Lung (tissue), 12 donors: ENCODE data around the gene SPN. TPM values are rescaled to one million over a fixed set of nuclear protein-coding genes. Genes with fewer than 3 reads are reported as not detected.

Experiments
- ATAC-seq: fragments of 200-7000 bp; cut with Tn5 transposase; one replicate; pipeline ENCODE4 v1.9.1; 2020; ENCODE audit warnings: moderate number of reproducible peaks; ENCODE audit not compliant: insufficient read depth, low FRiP score
- DNase-seq, 3 donors: peaks; one replicate each; pipeline ENCODE4 v3.0.0-alpha.2; 2013 to 2017
- H3K27ac ChIP-seq, 2 donors: one replicate each; pipeline ENCODE4 v1.5.1; 2013; ENCODE audit warnings: mild to moderate bottlenecking in 2 of 2, moderate library complexity in 2 of 2, control low read depth in 1 of 2, inconsistent platforms in 1 of 2, low read depth in 1 of 2, low read length in 1 of 2
- H3K27me3 ChIP-seq, 3 donors: one replicate each; pipeline ENCODE4 v1.5.1; 2013; ENCODE audit warnings: low read length in 2 of 3; ENCODE audit not compliant: control insufficient read depth in 3 of 3, insufficient read depth in 3 of 3
- H3K36me3 ChIP-seq, 4 donors: one replicate each; pipeline ENCODE4 v1.5.1; 2013; ENCODE audit warnings: low read length in 4 of 4, mild to moderate bottlenecking in 1 of 4, moderate library complexity in 1 of 4; ENCODE audit not compliant: control insufficient read depth in 4 of 4, insufficient read depth in 4 of 4
- H3K4me1 ChIP-seq, 5 donors: one replicate each; pipeline ENCODE4 v1.5.1; 2013; ENCODE audit warnings: low read length in 5 of 5, mild to moderate bottlenecking in 2 of 5, moderate library complexity in 1 of 5; ENCODE audit not compliant: control insufficient read depth in 5 of 5, insufficient read depth in 5 of 5
- H3K4me3 ChIP-seq: one replicate; pipeline ENCODE4 v1.5.1; 2013; ENCODE audit warnings: mild to moderate bottlenecking, control low read depth, moderate library complexity
- H3K9ac ChIP-seq, 2 donors: one replicate each; pipeline ENCODE4 v1.5.1; 2013; ENCODE audit warnings: low read length in 2 of 2, control low read depth in 1 of 2; ENCODE audit not compliant: insufficient read depth in 1 of 2
- H3K9me3 ChIP-seq, 4 donors: one replicate each; pipeline ENCODE4 v1.5.1; 2013; ENCODE audit warnings: low read length in 3 of 4, mild to moderate bottlenecking in 1 of 4, moderate library complexity in 1 of 4; ENCODE audit not compliant: control insufficient read depth in 4 of 4, insufficient read depth in 3 of 4
- WGBS, 2 donors: extraction: QIAGEN DNeasy Blood & Tissue Kit; methylation state at CpG; one replicate each; pipeline ENCODE4 v1.1.7; 2013; 5-methylcytosine and 5-hydroxymethylcytosine counted together
- polyA plus RNA-seq, 2 donors: library from polyadenylated mRNA; stranded (reverse); fragments of 200-250 nt; gene quantifications; one replicate each; pipeline ENCODE4 v1.2.1, GENCODE V29; 2013
- total RNA-seq, 2 donors: library from RNA; depleted of rRNA in 1 of 2; stranded (reverse); fragments of >200 nt in 1 of 2; gene quantifications; one replicate each; pipeline ENCODE4 v1.2.1, GENCODE V29; 2014 to 2021
- TF ChIP-seq, protein P1 (sequence below): IDR thresholded peaks from 2 replicates; pipeline ENCODE4 v1.5.1; 2012; ENCODE audit warnings: mild to moderate bottlenecking; ENCODE audit errors: control extremely low read depth, extremely low read depth
- donor health status: control.
- donor health status: control.
- donor health status: Bipolar disorder and iron deficiency.
- donor health status: healthy.
- donor health status: DM: yes; HTN: yes; CAD: no.

The SPN gene
- total and polyA plus RNA-seq, 4 donors: 5.8 to 52.5 (median 12.5) TPM

DNA sequence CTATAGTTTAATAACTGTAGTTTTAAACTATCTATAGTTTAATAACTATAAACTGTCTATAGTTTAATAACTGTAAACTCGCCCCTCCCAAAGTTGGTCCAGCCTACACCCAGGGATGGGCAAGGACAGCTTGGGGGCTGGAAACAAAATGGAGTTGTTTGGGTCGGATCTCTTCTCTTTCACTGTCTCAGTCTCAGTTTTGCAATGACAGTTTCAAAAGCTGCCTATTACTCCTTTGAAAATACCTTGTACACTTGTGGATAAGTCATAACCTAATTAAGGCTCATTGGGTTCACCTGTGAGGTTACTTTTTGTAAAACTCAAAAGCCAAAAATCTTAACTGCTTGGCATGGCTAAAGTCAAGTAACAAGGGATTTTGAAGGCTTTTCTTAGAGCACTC is 51.3 kb downstream of the SPN start:
- WGBS, 2 donors: 79 to 85% methylated on average over 2 of the region's 2 CpGs
- Histone ChIP-seq H3K4me3 (no peak overlapping the region), H3K27ac (no peak overlapping the region), H3K36me3 (no peaks in the 10 kb centered on the region), H3K9me3 (no peaks in the 10 kb centered on the region), H3K4me1 (no peaks in the 10 kb centered on the region), H3K27me3 (no peaks in the 10 kb centered on the region), H3K9ac (no peak overlapping the region)
- DNase-seq: no peak
- TF ChIP-seq, protein P1, sequence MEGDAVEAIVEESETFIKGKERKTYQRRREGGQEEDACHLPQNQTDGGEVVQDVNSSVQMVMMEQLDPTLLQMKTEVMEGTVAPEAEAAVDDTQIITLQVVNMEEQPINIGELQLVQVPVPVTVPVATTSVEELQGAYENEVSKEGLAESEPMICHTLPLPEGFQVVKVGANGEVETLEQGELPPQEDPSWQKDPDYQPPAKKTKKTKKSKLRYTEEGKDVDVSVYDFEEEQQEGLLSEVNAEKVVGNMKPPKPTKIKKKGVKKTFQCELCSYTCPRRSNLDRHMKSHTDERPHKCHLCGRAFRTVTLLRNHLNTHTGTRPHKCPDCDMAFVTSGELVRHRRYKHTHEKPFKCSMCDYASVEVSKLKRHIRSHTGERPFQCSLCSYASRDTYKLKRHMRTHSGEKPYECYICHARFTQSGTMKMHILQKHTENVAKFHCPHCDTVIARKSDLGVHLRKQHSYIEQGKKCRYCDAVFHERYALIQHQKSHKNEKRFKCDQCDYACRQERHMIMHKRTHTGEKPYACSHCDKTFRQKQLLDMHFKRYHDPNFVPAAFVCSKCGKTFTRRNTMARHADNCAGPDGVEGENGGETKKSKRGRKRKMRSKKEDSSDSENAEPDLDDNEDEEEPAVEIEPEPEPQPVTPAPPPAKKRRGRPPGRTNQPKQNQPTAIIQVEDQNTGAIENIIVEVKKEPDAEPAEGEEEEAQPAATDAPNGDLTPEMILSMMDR: no peak
- ATAC-seq: no peak

GRCh38 chr16:29714972-29715371 is 51.9 kb downstream of the SPN start:
- no peaks in the 10 kb centered on the region for H3K36me3 ChIP-seq
- H3K9me3 ChIP-seq: no peaks in the 10 kb centered on the region
- no peaks in the 10 kb centered on the region for H3K27me3 ChIP-seq
- TF ChIP-seq, protein P1: no peak
- H3K4me1 ChIP-seq: no peaks in the 10 kb centered on the region
- H3K27ac ChIP-seq: no peak overlapping the region
- H3K9ac ChIP-seq: no peak overlapping the region
- H3K4me3 ChIP-seq: no peak overlapping the region
- WGBS, 2 donors: 42 to 56% methylated on average over 1 of the region's 1 CpG
- DNase-seq (no peak), ATAC-seq (no peak)

- TF ChIP-seq, protein P1: no peak
- DNase-seq (no peak), ATAC-seq (no peak)
- Histone ChIP-seq H3K27me3 (no peaks in the 10 kb centered on the region), H3K36me3 (no peaks in the 10 kb centered on the region), H3K27ac (no peak overlapping the region), H3K4me3 (no peak overlapping the region), H3K9me3 (no peaks in the 10 kb centered on the region), H3K4me1 (no peaks in the 10 kb centered on the region), H3K9ac (no peak overlapping the region)
- WGBS, 2 donors: 84 to 88% methylated on average over 7 of the region's 7 CpGs
Measured at GRCh38 chr16:29717113-29717512, 54.1 kb downstream of the SPN start.

- Histone ChIP-seq H3K36me3 (no peaks in the 10 kb centered on the region), H3K27me3 (no peaks in the 10 kb centered on the region), H3K9ac (no peak overlapping the region), H3K4me3 (no peak overlapping the region), H3K9me3 (no peaks in the 10 kb centered on the region), H3K27ac (no peak overlapping the region), H3K4me1 (no peaks in the 10 kb centered on the region)
- WGBS, 2 donors: 36 to 40% methylated on average over 4 of the region's 4 CpGs
- ATAC-seq (no peak), DNase-seq (peak in 1 of 3 donors; percentile 24)
- TF ChIP-seq, protein P1: no peak
Measured at GRCh38 chr16:29719063-29719462, 56.0 kb downstream of the SPN start.
